Thymus (tissue), 11 donors: ENCODE results near the gene CAMKMT. TPM values are rescaled to one million over a fixed set of nuclear protein-coding genes. Genes with fewer than 3 reads are reported as not detected.
"Not testable (repeated sequence)": the region's sequence is repeated elsewhere in the genome, so short reads cannot be mapped to it uniquely, and the experiment has no call there.

Experiments
- DNase-seq, 9 donors: peaks; one replicate each; pipeline ENCODE4 v3.0.0-alpha.2; 2013; ENCODE audit warnings: low spot score in 9 of 9, low read depth in 6 of 9, missing footprints in 1 of 9
- H3K27ac ChIP-seq, 2 donors: one replicate each; pipeline ENCODE4 v1.5.1; 2013; ENCODE audit warnings: control low read depth in 1 of 2, low read depth in 1 of 2, low read length in 1 of 2, mild to moderate bottlenecking in 1 of 2, moderate library complexity in 1 of 2
- H3K27me3 ChIP-seq, 2 donors: one replicate each; pipeline ENCODE4 v1.5.1; 2013; ENCODE audit warnings: low read length in 1 of 2; ENCODE audit not compliant: control insufficient read depth in 2 of 2, insufficient read depth in 1 of 2
- H3K36me3 ChIP-seq, 2 donors: one replicate each; pipeline ENCODE4 v1.5.1; 2013; ENCODE audit warnings: low read length in 1 of 2, mild to moderate bottlenecking in 1 of 2, moderate library complexity in 1 of 2; ENCODE audit not compliant: control insufficient read depth in 2 of 2, insufficient read depth in 2 of 2
- H3K4me1 ChIP-seq, 2 donors: one replicate each; pipeline ENCODE4 v1.5.1; 2013; ENCODE audit warnings: low read length in 2 of 2; ENCODE audit not compliant: control insufficient read depth in 2 of 2, insufficient read depth in 2 of 2
- H3K4me3 ChIP-seq, 2 donors: one replicate each; pipeline ENCODE4 v1.5.1; 2013; ENCODE audit warnings: low read length in 2 of 2, control low read depth in 1 of 2, mild to moderate bottlenecking in 1 of 2
- H3K9me3 ChIP-seq, 2 donors: one replicate each; pipeline ENCODE4 v1.5.1; 2013; ENCODE audit warnings: low read length in 1 of 2, mild to moderate bottlenecking in 1 of 2; ENCODE audit not compliant: control insufficient read depth in 2 of 2, insufficient read depth in 1 of 2
- WGBS: extraction: QIAGEN DNeasy Blood & Tissue Kit; methylation state at CpG from one replicate; pipeline ENCODE4 v1.1.7; 2013; 5-methylcytosine and 5-hydroxymethylcytosine counted together
- polyA plus RNA-seq: library from polyadenylated mRNA; stranded (reverse); fragments of 200-250 nt; gene quantifications from one replicate; pipeline ENCODE4 v1.2.3, GENCODE V29; 2013
- total RNA-seq: library from RNA; stranded (reverse); fragments of 120-200 nt; gene quantifications from one replicate; pipeline ENCODE4 v1.2.4, GENCODE V29; 2013
- donor health status: healthy.

CAMKMT gene
- total and polyA plus RNA-seq, 2 donors = 7.0 to 7.4 TPM

- peak in 1 of 9 donors; percentile 5 for DNase-seq
- H3K36me3 ChIP-seq = no peaks in the 10 kb centered on the region
- H3K27ac ChIP-seq = no peak overlapping the region
- H3K9me3 ChIP-seq = no peaks in the 10 kb centered on the region
- H3K4me3 ChIP-seq = no peak overlapping the region
- no peaks in the 10 kb centered on the region for H3K27me3 ChIP-seq
- peaks cover 2 to 5% of the 10 kb centered on the region in 2 donors for H3K4me1 ChIP-seq
These were observed 7.6 kb downstream of the CAMKMT start for GRCh38 chr2:44369392-44369791.

- Histone ChIP-seq H3K4me1 (peaks cover 2 to 5% of the 10 kb centered on the region in 2 donors), H3K27me3 (no peaks in the 10 kb centered on the region), H3K27ac (no peak overlapping the region), H3K9me3 (no peaks in the 10 kb centered on the region), H3K4me3 (no peak overlapping the region), H3K36me3 (no peaks in the 10 kb centered on the region)
- DNase-seq = no peak
These were observed 9.7 kb downstream of the CAMKMT start for GRCh38 chr2:44371445-44371844.

GRCh38 chr2:44372246-44372645 lies 10.5 kb downstream of the CAMKMT start:
- 72% methylated on average over 3 of the region's 3 CpGs for WGBS

DNA sequence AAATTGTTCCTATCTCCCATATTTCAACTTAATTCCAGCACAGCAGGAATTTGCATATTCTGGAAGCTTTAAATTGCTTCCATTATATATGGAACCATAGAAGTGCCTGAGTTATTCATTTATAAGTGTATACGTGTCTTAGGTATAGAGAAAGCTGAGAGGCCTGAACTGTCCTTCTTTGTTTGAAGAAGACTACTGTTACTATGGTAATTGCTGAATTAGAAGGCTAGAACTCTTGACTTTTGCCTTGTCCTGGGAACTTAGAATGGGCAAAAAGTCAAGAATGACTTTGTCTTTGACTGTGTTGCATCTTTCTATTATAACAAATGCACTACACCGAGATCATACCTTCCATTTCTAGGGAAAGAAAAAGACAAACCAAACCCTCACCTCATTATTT lies 15.7 kb downstream of the CAMKMT start:
- H3K4me1 ChIP-seq = no peaks in the 10 kb centered on the region
- DNase-seq = no peak
- no peaks in the 10 kb centered on the region for H3K27me3 ChIP-seq
- no peak overlapping the region for H3K27ac ChIP-seq
- no peak overlapping the region for H3K4me3 ChIP-seq
- no peaks in the 10 kb centered on the region for H3K36me3 ChIP-seq
- over 99% methylated on average over 2 of the region's 2 CpGs for WGBS
- no peaks in the 10 kb centered on the region for H3K9me3 ChIP-seq

More at GRCh38 chr2:44372246-44372645, 10.5 kb downstream of the CAMKMT start:
- peak overlapping the region in 1 of 2 donors; percentile 82 for H3K27ac ChIP-seq
- DNase-seq = peak in 6 of 9 donors; percentile 13 to 53 (median 24)
- no peaks in the 10 kb centered on the region for H3K9me3 ChIP-seq
- H3K36me3 ChIP-seq = no peaks in the 10 kb centered on the region
- peaks cover 2 to 5% of the 10 kb centered on the region in 2 donors for H3K4me1 ChIP-seq
- H3K4me3 ChIP-seq = no peak overlapping the region
- H3K27me3 ChIP-seq = no peaks in the 10 kb centered on the region

DNA sequence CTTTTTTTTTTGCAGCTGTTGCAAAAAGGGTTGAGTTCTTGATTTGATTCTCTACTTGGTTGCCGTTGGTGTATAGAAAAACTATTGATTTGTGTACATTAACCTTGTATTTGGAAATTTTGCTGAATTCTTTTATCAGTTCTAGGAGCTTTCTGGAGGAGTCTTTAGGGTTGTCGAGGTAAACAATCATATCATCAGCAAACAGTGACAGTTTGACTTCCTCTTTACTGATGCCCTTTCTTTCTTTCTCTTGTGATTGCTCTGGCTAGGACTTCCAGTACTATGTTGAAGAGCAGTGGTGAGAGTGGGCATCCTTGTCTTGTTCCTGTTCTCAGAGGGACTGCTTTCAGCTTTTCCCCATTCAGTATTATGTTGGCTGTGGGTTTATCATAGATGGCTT lies 23.5 kb downstream of the CAMKMT start:
- not testable (repeated sequence) for H3K27ac ChIP-seq, DNase-seq, H3K4me1 ChIP-seq, H3K4me3 ChIP-seq, H3K9me3 ChIP-seq, H3K36me3 ChIP-seq, H3K27me3 ChIP-seq
- 61% methylated on average over 2 of the region's 2 CpGs for WGBS

GRCh38 chr2:44388877-44389276 lies 27.1 kb downstream of the CAMKMT start:
- H3K4me3 ChIP-seq = no peak overlapping the region
- H3K27me3 ChIP-seq = no peaks in the 10 kb centered on the region
- H3K9me3 ChIP-seq = no peaks in the 10 kb centered on the region
- no peak overlapping the region for H3K27ac ChIP-seq
- no peak for DNase-seq
- 73% methylated on average over 4 of the region's 4 CpGs for WGBS
- no peaks in the 10 kb centered on the region for H3K4me1 ChIP-seq
- no peaks in the 10 kb centered on the region for H3K36me3 ChIP-seq

- Histone ChIP-seq H3K36me3 (no peaks in the 10 kb centered on the region), H3K27me3 (no peaks in the 10 kb centered on the region), H3K9me3 (no peaks in the 10 kb centered on the region), H3K4me1 (no peaks in the 10 kb centered on the region), H3K27ac (no peak overlapping the region), H3K4me3 (no peak overlapping the region)
- WGBS = 100% methylated on average over 1 of the region's 1 CpG
- no peak for DNase-seq
These were observed 28.1 kb downstream of the CAMKMT start for GRCh38 chr2:44389895-44390294.

GRCh38 chr2:44392338-44392943 lies 30.7 kb downstream of the CAMKMT start:
- WGBS = 69% methylated on average over 3 of the region's 3 CpGs
- H3K4me3 ChIP-seq = no peak overlapping the region
- DNase-seq = peak in 3 of 9 donors; percentile 10 to 40 (median 20)
- H3K9me3 ChIP-seq = no peaks in the 10 kb centered on the region
- H3K36me3 ChIP-seq = no peaks in the 10 kb centered on the region
- H3K27ac ChIP-seq = no peak overlapping the region
- no peaks in the 10 kb centered on the region for H3K27me3 ChIP-seq
- no peaks in the 10 kb centered on the region for H3K4me1 ChIP-seq

DNA sequence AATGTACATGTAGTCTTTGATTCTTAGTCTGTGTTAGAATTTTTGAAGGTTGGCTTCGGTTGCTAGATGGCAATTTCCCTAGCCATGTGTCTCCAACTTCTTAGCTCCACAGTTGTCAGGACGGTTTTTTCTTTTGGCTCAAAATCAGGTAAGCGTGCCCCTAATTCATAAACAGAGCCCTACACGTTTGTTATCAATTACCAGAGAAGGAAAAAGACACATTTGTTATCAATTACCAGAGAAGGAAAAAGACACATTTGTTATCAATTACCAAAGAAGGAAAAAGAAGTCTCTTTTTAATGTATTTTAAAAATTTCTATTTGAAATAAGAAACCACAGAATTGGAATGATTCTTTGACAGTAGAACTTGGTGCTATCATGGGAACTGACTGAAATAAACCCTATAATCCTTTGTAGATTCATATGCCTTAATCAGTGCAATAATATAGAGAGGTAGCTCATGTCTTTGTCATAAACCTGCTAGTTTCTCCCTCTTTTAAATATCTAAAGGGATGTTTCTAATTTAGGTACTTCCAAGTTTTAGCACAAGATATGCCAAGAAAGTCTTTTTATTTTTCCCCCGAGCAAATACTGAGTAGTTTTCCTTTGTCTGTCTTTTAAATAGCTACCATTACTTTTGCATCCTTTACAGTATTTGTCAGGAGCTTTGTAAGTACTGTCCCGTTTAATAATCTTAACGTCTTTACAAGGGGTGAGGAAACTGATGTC lies 35.9 kb downstream of the CAMKMT start:
- Histone ChIP-seq H3K27me3 (no peaks in the 10 kb centered on the region), H3K4me3 (no peak overlapping the region), H3K27ac (no peak overlapping the region), H3K4me1 (no peaks in the 10 kb centered on the region), H3K36me3 (no peaks in the 10 kb centered on the region), H3K9me3 (no peaks in the 10 kb centered on the region)
- DNase-seq = no peak
- 68% methylated on average over 7 of the region's 7 CpGs for whole genome bisulfite sequencing
